NCI-H2196 treated with DMSO at 0.1 percent for 48 hours (cell line): ENCODE measurements around the gene RNF8.
"Not testable (repeated sequence)": the region's sequence is repeated elsewhere in the genome, so short reads cannot be mapped to it uniquely, and the experiment has no call there.

ENCODE experiments used
- DNase-seq: peaks from one replicate; lab custom pipeline; 2025; ENCODE audit not compliant: unreplicated experiment; lab: John Stamatoyannopoulos, UW

RNF8 gene

DNA sequence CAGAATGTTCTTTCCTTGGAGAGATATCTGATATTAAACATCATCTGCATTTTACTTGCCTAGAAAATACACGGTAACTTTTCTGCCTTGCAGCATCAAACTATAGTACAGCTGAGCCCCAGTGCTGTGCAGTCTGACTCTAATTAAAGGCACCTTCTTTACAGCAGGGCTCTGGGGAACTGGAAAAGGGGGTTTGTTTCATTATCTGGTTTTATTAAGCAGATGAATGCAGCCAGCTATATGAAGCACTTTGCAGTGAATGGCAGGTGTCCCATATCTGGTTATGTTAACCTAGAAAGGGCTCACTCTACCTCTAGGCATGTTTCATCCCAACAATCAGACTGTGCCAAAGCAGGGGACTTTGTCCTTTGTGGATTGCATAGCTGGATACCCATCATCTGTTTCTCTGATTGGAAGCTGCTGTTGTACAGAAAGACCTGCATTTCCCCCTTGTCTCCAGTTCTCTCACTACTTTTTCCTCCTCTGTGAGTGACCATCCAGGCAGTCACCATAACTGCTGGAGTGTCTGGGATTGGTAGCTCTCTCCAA is 39.7 kb downstream of the RNF8 start:
- no peak for DNase-seq

GRCh38 chr6:37396571-37397180 is 42.9 kb downstream of the RNF8 start:
- DNase-seq, result no peak

GRCh38 chr6:37399131-37399530 is 45.3 kb downstream of the RNF8 start:
- DNase-seq, result no peak

- DNase-seq, result no peak
Measured at GRCh38 chr6:37399795-37400490, 46.2 kb downstream of the RNF8 start.

DNA sequence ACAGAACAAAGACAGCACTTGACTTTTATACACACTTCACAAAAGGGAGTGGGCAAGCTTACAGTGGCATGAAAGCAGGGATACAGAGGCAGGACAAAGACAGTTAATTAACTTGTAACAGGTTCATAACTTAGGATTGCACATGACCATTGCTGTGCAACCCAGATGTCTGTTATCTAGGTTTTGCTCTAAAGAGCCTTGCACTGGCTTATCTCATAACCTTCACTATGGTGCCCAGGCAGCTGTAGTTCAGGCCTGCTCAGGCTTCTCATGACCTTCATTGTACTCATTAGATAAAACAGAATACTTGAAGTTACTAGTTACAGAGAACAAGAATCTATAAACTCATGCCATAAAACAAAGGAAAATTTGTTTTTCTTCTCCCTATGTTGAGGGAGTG is 47.9 kb downstream of the RNF8 start:
- DNase-seq, result not testable (repeated sequence)

DNA sequence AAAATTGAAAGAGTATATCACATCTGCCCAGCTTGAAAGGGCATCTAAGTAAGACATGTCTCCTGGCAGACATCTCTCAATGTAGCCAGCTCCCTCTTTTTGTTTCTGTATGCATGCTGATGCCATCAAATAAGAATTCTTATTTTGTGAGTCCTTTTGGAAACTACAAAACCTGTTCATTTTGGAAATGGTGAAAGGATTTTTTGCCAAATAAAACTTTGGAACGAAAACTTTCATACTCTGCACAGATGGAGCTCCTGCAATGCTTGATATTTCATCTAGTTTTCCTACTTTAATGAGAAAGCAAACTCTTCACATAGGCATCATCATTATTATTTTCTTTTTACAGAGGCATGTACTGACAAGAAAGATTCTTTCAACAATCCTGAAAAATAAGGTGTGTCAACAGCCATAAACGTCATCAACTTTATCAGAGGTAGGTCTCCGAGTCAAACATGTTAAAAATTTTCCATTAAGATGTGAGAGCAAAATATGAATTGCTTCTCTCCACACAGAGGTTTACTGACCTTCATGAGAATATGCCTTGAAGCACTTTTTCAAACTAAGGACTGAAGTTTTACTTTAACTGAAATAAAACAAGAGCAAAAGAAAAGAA is 53.1 kb downstream of the RNF8 start:
- no peak for DNase-seq

DNA sequence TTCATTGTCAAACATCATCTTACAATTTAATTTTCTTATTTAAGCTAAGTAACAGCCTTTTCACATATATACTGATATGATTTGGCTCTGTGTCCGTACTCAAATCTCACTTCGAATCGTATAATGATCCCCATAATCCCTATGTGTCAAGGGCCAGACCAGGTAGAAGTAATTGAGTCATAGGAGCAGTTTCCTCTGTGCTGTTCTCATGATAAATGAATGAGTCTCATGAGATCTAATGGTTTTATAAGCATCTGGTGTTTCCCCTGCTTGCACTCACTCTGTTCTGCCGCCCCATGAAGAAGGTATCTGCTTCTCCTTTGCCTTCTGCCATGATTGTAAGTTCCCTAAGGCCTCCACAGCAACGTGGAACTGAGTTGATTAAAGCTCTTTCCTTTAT is 54.2 kb downstream of the RNF8 start:
- no peak for DNase-seq

- DNase-seq, result no peak
Measured at GRCh38 chr6:37409501-37409900, 55.7 kb downstream of the RNF8 start.

- no peak for DNase-seq
Measured at GRCh38 chr6:37417393-37417792, 63.6 kb downstream of the RNF8 start.

- no peak for DNase-seq
Measured at GRCh38 chr6:37418722-37419121, 64.9 kb downstream of the RNF8 start.

DNA sequence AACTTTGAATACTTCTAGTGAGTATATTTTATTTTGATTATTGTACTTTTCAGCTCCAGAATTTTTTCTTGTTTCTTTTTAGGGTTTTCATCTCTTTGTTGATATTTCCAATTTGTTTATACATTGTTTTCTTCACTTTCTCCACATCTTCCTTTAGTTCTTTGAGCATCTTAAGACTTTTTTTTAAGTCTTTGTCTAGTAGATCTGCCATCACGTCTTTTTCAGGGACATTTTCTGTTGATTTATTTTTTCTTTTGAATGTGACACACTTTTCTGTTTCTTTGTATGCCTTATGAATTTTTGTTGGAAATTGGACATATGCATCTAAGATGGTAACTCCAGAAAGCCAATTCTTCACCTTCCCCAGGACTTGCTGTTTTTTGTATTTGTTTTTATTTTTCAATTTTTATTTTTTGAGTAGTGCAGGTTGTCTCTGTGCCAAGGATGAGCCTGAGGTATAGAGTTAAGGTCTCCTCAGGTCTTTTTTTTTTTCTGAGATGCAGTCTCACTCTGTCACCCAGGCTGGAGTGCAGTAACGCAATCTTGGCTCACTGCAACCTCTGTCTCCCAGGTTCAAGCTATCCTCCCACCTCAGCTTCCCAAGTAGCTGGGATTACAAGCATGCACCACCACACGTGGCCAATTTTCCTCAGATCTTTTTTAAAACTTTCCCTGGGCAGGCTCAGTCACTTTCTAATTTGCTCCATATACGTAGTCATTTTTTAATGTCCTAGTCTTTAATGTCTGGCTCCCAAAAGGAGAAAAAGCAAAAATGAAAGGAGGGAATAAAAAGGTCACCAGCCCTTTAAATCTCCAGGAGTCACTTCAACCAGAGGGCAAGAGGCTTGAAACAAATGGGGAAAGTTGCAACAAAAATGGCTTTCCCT is 72.5 kb downstream of the RNF8 start:
- no peak for DNase-seq

DNA sequence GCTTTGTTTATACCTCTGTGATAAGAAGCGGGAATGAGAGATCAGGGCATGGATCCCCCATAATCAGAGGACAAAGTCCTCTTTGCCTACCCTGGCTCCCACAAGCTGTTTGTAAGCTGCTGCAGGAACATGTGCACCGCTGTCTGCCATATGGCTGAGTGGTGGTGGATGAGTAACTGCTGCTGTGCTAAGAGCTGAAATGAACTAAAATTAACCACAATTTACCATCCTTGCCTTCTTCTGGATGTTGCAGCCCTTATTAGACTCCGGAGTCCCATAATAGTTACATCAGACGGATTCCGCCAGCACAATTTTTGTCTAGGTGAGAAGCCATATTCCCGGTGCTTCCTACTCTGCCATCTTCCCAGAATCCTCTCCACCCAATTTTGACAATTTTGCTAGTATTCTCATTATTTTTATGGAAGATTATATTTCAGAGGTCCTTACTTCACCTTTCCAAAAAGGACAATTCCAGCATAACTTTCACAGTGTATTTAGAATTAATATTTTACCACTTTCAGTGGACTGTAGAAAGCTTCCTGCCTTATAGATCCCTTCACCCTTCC is 73.2 kb downstream of the RNF8 start:
- no peak for DNase-seq

DNA sequence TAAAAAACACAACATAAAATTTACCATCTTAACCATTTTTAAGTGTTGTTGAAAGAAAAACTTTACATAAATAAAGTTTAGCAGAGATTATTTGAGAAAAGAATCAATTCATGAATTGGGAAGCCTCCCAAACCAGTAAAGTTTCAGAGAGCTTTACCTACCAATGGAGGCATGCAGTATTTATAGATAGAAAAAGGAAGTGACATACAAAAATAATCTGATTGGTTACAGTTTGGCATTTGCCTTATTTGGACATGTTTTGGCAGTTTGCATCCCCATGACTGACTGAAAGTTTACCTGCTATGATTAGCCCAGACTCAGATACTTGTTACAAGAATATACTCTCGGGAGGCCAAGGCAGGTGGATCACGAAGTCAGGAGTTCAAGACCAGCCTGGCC is 75.6 kb downstream of the RNF8 start:
- no peak for DNase-seq

DNA sequence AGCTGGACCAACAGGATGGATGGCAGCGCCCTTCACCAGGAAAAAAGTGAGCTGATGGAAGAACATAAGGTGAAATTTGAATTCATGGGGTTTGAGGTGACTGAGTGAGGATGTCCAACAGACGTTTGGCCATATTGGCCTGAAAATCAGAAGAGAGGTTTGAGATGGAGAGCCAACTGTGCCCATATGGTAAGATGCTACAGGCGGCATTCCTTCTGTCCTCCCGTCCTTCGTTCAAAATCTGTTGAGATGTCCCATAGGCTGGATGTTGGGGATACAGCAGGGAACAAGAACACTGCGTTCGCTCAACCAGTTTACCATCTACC is 78.8 kb downstream of the RNF8 start:
- no peak for DNase-seq

DNA sequence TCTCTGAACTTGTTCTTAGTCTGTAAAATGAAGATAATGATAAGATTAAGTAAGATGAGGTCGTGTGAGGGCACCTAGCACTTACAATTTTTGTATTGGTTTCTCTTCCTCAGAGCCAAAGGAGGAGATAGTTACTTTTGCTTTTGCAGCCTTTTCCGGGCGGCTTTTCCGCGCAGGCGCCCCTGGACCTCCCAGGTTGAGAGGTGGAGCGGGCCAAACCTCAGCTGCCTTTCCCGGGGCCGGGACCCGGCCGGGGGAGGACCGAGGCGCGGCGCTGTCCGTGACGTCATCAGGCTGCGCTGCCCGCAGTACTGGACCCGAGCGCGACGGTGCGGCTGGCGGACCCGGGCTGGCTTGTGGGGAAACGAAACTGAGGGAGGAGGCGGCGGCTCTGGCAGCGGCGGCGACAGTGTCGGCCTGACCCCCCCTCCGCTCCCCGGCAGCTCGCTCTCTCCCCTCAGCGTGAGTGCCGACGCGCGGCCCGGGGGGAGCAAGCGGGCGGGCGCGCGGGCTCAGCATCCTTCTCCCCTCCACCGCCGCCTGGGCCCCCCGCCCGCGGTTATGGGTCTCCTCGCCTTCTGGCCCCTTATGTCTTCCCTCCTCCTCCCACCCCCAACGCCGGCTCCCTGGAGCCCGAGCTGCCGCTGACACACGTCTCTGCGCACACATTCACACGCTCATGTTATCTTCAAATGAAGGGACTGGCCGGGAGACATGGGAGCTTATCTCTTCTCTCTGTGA is 79.3 kb downstream of the RNF8 start, which contains the start of gene CMTR1:
Gene CMTR1, plus strand, starts transcription at position 306 of the 741 bp plus-strand sequence. CDS start 2,409 bp downstream, outside the sequence.
- DNase-seq, result peak; percentile 88

DNA sequence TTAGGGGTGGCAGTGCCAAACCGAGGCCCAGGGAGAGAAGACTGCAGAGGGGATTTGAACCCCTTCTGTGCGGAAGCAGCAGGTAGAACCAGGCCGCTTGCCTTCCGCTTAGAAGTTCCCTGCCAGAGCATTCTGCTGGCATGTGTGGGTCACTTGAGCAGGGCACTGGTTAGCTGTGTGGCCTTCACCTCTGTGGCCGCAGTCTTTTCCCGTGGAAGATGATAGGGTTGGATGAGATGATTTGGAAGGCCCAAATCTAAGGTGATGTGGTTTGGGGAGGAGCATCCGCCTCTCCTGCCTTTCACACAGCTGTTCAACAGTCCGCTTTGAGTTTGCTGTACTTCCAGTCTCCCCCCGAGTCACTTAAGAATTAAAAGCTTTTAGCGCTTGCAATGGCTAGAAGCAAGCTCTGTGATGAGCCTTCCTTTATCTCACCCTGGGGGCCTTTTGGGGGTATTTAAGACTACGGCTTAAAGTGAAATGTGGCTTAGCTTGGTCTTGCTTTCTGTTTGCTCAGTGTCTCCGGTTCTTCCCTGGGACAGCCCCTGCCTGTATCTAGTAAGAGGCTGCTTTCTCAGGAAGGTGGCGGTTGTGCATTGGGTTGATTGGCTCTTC is 80.0 kb downstream of the RNF8 start:
- DNase-seq, result no peak

DNA sequence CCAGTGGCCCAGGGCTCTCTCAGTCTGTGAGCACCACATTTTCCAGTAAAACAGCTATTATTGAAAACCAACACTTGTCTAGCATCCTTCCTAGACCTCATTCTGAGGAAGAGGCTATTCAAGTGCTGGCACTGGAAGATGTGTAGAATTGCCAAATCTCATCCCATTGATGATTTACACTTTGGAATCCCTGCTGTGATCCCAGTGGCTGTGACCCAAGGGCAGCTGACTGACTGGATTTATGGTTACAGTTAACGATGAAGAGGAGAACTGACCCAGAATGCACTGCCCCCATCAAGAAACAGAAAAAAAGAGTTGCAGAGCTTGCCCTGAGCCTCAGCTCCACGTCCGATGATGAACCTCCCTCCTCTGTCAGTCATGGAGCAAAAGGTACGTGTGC is 81.6 kb downstream of the RNF8 start:
- no peak for DNase-seq

- no peak for DNase-seq
Measured at GRCh38 chr6:37435816-37436215, 82.0 kb downstream of the RNF8 start.

- DNase-seq, result no peak
Measured at GRCh38 chr6:37438930-37439329, 85.1 kb downstream of the RNF8 start.

GRCh38 chr6:37441651-37442050 is 87.9 kb downstream of the RNF8 start:
- DNase-seq, result no peak
